Measurements from ENCODE around the gene BCL7C.

The BCL7C gene

DNA sequence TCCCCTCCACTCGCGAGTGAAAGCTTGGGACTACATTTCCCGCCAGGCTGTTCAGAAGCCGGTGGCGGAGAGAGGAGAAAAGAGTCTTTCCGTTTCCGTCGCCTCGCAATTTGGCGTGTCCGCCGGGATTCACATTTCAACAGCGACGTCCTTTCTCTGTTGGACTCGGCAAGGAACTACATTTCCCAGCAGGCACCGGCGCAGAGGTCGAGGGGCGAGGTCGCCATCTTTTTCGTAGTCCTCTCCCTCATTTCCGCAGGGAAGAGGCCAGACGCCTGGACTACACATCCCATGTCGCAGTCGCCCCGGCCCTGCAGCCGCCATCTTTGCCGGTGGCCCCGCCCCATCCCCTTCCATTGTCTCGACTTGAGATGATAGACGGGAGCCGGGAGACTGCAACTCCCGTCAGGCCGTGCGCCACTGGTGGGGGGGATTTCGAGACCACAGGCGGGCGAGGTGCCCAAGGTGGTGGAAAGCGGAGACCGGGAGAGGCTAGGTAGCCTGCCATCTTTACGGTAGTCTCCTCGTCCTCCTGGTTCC is 28.6 kb upstream of the BCL7C start:
- DNase-seq, result peak; percentile 100

DNA sequence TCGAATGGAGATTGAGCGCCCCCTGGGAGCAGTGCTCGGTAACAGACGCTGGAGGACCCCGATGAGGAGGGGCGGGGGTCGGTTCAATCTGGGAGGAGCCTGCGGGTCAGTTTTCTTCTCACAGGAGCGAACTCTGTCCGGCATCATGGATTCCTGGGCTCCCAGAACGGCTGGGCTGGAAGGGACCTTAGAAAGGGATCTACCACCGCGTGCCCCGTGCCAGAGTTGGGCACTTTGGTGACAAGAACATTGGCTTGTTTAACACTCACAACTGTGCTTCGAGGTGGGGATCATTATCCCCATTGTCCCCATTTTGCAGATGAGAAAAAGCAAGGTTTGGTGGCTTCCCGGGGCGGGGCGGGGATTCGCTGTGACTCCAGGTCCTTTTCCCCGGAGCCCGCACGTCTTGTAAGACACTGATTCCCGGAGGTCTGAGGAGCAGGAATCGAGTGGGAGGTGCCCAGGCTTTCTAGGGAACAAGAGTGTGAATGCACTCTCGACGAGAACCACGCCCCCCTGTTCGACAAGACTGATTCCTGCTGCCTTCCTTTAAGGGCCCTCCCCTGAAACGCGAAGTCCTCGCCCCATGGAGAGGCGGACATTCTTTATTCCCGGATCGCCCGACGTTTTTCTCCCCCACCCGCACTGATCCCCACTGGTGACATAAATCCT is 28.0 kb upstream of the BCL7C start:
- DNase-seq, result peak; percentile 76

- no peak for DNase-seq
Observed at GRCh38 chr16:30921459-30921747, 27.5 kb upstream of the BCL7C start.

- DNase-seq, result no peak
Observed at GRCh38 chr16:30920891-30921290, 27.0 kb upstream of the BCL7C start.

DNA sequence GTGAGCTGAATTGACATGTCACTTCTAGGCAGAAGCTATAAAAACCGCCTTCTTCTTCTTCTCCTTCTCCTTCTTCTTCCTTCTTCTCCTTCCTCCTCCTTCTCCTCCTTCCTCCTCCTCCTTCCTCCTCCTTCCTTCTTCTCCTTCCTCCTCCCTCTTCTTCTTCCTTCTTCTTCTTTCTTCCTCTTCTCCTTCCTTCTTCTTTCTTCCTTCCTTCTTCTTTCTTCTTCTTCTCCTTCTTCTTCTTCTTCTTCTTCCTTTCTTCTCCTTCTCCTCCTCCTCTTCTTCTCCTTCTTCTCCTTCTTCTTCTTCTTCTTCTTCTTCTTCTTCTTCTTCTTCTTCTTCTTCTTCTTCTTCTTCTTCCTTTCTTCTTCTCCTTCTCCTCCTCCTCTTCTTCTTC is 24.7 kb upstream of the BCL7C start:
- DNase-seq, result no peak

DNA sequence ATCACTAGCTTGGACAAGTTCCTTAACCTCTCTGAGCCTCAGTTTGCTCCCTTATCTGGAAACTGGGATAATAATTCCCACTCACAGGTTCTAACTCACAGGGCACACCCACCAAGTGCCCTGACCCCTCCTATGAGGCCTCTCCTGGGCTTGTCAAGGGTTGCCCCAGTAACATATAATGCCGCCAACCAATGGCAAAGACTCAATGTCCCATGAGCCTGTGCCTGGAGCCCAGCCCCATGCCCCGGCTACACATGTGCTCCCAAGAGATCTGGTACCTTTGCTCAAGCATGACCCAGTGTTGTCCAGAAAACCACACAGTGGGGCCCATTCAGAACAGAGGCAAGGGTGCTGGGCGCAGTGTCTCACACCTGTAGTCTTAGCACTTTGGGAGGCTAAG is 21.0 kb upstream of the BCL7C start:
- DNase-seq, result no peak

- DNase-seq, result no peak
Observed at GRCh38 chr16:30912794-30913412, 19.0 kb upstream of the BCL7C start.

DNA sequence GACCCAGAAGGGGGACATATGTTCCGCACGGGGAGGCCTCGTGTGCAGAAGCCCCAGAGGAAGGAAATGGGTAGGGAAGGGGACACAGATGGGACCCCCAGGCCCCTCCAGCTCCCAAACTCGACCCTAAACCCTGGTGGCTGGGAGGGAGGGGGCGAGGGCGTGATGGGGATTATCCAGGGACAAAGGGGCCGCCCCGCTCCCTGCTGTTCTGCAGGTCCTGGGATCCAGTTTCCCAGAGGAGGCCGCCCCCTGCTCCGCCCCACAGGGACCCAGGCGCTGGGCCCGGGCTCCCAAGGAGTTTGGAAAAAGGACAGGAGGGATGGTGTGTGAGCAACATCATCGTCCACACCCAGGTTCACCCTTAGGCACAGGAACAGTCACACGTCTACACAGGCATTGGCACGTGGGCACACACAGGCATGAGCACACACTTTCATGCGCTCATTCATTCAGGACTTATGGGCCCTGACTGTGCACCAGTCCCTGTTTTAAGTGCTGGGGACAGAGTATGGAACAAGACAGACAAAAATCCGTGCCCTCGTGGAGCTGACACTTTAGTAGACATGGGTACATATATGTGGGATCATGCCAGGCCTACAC is 16.7 kb upstream of the BCL7C start:
- DNase-seq, result no peak

DNA sequence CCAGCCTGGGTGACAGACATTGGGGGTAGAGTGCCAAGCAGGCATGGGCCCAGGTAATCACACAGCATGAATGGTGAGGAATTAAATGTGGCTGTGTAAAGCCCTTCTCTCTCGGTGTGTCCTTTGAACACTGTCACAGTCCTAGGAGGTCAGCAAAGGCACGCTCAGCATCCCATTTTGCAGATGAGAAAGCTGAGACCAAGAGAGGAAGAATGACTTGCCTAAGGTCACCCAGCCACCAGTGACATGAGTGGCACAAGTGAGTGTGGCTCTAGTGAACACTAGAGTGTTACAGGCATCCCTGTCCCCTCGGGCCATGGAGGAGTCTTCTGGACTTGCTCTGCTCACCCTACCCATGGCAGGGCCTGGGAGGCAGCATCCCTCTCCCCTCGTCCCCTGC is 13.2 kb upstream of the BCL7C start:
- no peak for DNase-seq

GRCh38 chr16:30904114-30904780 is 10.4 kb upstream of the BCL7C start:
- no peak for DNase-seq

DNA sequence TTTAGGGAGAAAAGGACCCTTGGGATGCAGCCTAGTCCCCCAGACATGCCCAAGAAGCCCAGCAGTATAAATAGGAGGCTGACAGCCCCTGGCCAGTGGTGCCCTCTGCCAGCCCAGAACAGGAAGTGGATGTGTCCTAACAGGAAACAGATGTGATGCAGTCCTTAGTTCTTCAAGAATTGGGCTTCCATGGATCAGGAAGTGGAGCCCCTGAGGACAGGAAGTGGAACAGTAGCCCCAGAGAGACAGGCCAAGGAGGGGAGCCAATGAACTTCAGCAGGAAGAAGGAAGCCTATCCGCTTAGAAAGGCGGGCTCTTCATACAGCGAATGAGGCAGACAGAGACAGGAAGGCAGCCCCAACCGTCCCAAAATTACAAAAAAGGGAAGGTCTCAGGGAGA is 9.7 kb upstream of the BCL7C start:
- DNase-seq, result peak; percentile 13

- DNase-seq, result no peak
Observed at GRCh38 chr16:30903002-30903401, 9.1 kb upstream of the BCL7C start.

- DNase-seq, result no peak
Observed at GRCh38 chr16:30902029-30902972, 8.4 kb upstream of the BCL7C start.

- DNase-seq, result no peak
Observed at GRCh38 chr16:30901201-30902028, 7.5 kb upstream of the BCL7C start.

DNA sequence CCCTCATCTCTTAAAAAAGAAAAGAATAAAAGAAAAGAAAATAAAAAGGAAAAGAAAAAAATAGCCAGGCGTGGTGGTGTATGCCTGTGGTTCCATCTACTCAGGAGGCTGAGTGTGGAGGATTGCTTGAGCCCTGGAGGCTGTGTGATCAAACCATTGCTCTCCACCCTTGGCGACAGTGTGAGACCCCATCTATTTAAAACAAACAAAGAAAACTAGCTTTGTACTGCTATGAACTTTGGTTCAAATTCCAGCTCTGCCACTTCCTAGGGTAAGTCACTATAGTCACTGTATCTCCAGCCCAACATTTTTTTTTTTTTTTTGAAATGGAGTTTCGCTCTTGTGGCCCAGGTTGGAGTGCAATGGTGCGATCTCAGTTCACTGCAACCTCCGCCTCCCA is 6.7 kb upstream of the BCL7C start:
- no peak for DNase-seq

GRCh38 chr16:30899794-30900193 is 5.9 kb upstream of the BCL7C start:
- DNase-seq, result no peak

GRCh38 chr16:30896889-30897733 is 3.2 kb upstream of the BCL7C start:
- peak; percentile 81 for DNase-seq

- DNase-seq, result peak; percentile 52
Observed at GRCh38 chr16:30896261-30896888, 2.5 kb upstream of the BCL7C start, which contains the start of gene CTF1. TSS of gene CTF1 (plus strand) at chr16:30896614. CDS start at chr16:30896644, 30 bp downstream.

- DNase-seq, result peak; percentile 43
Observed at GRCh38 chr16:30895627-30896260, 1.9 kb upstream of the BCL7C start.

All from DMS153 (cell line).